HepG2 (cell line): ENCODE measurements around the gene RGS19. TPM values are rescaled to one million over a fixed set of nuclear protein-coding genes. Genes with fewer than 3 reads are reported as not detected.
A peak's percentile ranks its signal among the peaks of the same experiment; 100 is the strongest.

Experiments
- ARNTL ChIP-seq: sonication (generic); formaldehyde crosslinking; IDR thresholded peaks from 2 replicates; pipeline ENCODE4 v1.4.0; 2020; ENCODE audit warnings: mild to moderate bottlenecking, missing genetic modification reagents
- CCDC6 ChIP-seq: sonication (generic); formaldehyde crosslinking; IDR thresholded peaks from 2 replicates; pipeline ENCODE4 v1.8.1; 2022; ENCODE audit warnings: mild to moderate bottlenecking, missing genetic modification reagents, moderate library complexity
- GATAD2A ChIP-seq: IDR thresholded peaks from 2 replicates; pipeline ENCODE4 v1.6.1; 2016
- GTF3A ChIP-seq: sonication (generic); formaldehyde crosslinking; conservative IDR thresholded peaks from 2 replicates; pipeline ENCODE4 v1.4.0; 2020; ENCODE audit warnings: mild to moderate bottlenecking, missing genetic modification reagents
- HCFC1 ChIP-seq: fragments of 150-350 bp; IDR thresholded peaks from 2 replicates; pipeline ENCODE4 v1.6.1; 2014; ENCODE audit warnings: low read depth, low read length
- MTA1 ChIP-seq: sonication (generic); formaldehyde crosslinking; IDR thresholded peaks from 2 replicates; pipeline ENCODE4 v1.4.0; 2020; ENCODE audit warnings: missing genetic modification reagents, mild to moderate bottlenecking, borderline replicate concordance
- RARG ChIP-seq: sonication (generic); formaldehyde crosslinking; IDR thresholded peaks from 2 replicates; pipeline ENCODE4 v1.4.0; 2020; ENCODE audit warnings: low read depth, mild to moderate bottlenecking, missing genetic modification reagents
- RXRB ChIP-seq: IDR thresholded peaks from 2 replicates; pipeline ENCODE4 v1.6.1; 2016; ENCODE audit warnings: borderline replicate concordance, missing genetic modification reagents, missing compliant biosample characterization
- SCMH1 ChIP-seq: sonication (generic); formaldehyde crosslinking; IDR thresholded peaks from 2 replicates; pipeline ENCODE4 v1.9.0; 2021; ENCODE audit warnings: missing genetic modification reagents, mild to moderate bottlenecking, borderline replicate concordance
- SNRNP70 ChIP-seq: fragments of 200-400 bp; formaldehyde crosslinking; IDR thresholded peaks from 2 replicates; pipeline ENCODE4 v1.6.1; 2017; ENCODE audit warnings: mild to moderate bottlenecking, low read depth, low read length, moderate library complexity
- SOX5 ChIP-seq: IDR thresholded peaks from 2 replicates; pipeline ENCODE4 v1.6.1; 2016; ENCODE audit warnings: borderline replicate concordance
- TBP ChIP-seq: sonication (generic); formaldehyde crosslinking; IDR thresholded peaks from 2 replicates; pipeline ENCODE4 v1.5.0; 2020; ENCODE audit warnings: missing genetic modification reagents
- ZNF124 ChIP-seq: sonication (generic); formaldehyde crosslinking; IDR thresholded peaks from 2 replicates; pipeline ENCODE4 v1.4.0; 2020; ENCODE audit warnings: missing genetic modification reagents
- ZNF143 ChIP-seq: sonication (generic); formaldehyde crosslinking; IDR thresholded peaks from 2 replicates; pipeline ENCODE4 v1.4.0; 2020; ENCODE audit warnings: missing genetic modification reagents
- ZNF160 ChIP-seq: sonication (generic); formaldehyde crosslinking; IDR thresholded peaks from 2 replicates; pipeline ENCODE4 v1.8.0; 2022; ENCODE audit warnings: mild to moderate bottlenecking, inconsistent platforms, missing genetic modification reagents
- ZNF567 ChIP-seq: sonication (generic); formaldehyde crosslinking; IDR thresholded peaks from 2 replicates; pipeline ENCODE4 v1.8.1; 2023; ENCODE audit warnings: mild to moderate bottlenecking, missing genetic modification reagents, borderline replicate concordance
- ZNF720 ChIP-seq: sonication (generic); formaldehyde crosslinking; IDR thresholded peaks from 2 replicates; pipeline ENCODE4 v1.4.0; 2020; ENCODE audit warnings: missing genetic modification reagents
- ZNF879 ChIP-seq: sonication (generic); formaldehyde crosslinking; IDR thresholded peaks from 2 replicates; pipeline ENCODE4 v1.8.1; 2023; ENCODE audit warnings: missing genetic modification reagents
- ZSCAN12 ChIP-seq: sonication (generic); formaldehyde crosslinking; IDR thresholded peaks from 2 replicates; pipeline ENCODE4 v1.9.0; 2021; ENCODE audit warnings: mild to moderate bottlenecking, missing genetic modification reagents
- ZSCAN21 ChIP-seq: sonication (generic); formaldehyde crosslinking; IDR thresholded peaks from 2 replicates; pipeline ENCODE4 v1.8.0; 2022; ENCODE audit warnings: mild to moderate bottlenecking, missing genetic modification reagents, moderate library complexity, borderline replicate concordance
- polyA plus RNA-seq, 8 experiments: library from polyadenylated mRNA; depleted of rRNA in 3 of 8; stranded (reverse) in 7 of 8; unstranded in 1 of 8; fragments of >200 nt; fragmentation: Illumina TruSeq in 4 of 8; extraction: Trizol in 4 of 8; gene quantifications; 2 replicates each; pipeline versions ENCODE4 v1.2.1 to v1.2.3, GENCODE V29; 2011 to 2016; ENCODE audit warnings: low read depth in 4 of 8, missing spikeins in 1 of 8, mixed read lengths in 1 of 8; ENCODE audit not compliant: insufficient read depth in 1 of 8
- total RNA-seq, 5 experiments: library from RNA; depleted of rRNA; stranded (reverse); fragments of >200 nt; fragmentation: Illumina TruSeq; extraction: Trizol; gene quantifications; 2 replicates each; pipeline ENCODE4 v1.2.3, GENCODE V29; 2016; ENCODE audit warnings: low read depth in 1 of 5
- TF ChIP-seq, protein P1 (sequence below): sonication (generic); formaldehyde crosslinking; conservative IDR thresholded peaks from 2 replicates; pipeline ENCODE4 v1.8.0; 2022; ENCODE audit warnings: low read depth, missing genetic modification reagents
- TF ChIP-seq, protein P2 (sequence below): sonication (generic); formaldehyde crosslinking; IDR thresholded peaks from 2 replicates; pipeline ENCODE4 v1.8.1; 2023; ENCODE audit warnings: mild to moderate bottlenecking, missing genetic modification reagents
- TF ChIP-seq, protein P3 (sequence below): sonication (generic); formaldehyde crosslinking; IDR thresholded peaks from 2 replicates; pipeline ENCODE4 v1.9.0; 2021; ENCODE audit warnings: missing genetic modification reagents, borderline replicate concordance

The RGS19 gene
- total and polyA plus RNA-seq, 2 of the 13 experiments (the other 11 are each of a cell fraction or from before 2014, with no cell fraction given): 10.7 to 11.9 TPM

DNA sequence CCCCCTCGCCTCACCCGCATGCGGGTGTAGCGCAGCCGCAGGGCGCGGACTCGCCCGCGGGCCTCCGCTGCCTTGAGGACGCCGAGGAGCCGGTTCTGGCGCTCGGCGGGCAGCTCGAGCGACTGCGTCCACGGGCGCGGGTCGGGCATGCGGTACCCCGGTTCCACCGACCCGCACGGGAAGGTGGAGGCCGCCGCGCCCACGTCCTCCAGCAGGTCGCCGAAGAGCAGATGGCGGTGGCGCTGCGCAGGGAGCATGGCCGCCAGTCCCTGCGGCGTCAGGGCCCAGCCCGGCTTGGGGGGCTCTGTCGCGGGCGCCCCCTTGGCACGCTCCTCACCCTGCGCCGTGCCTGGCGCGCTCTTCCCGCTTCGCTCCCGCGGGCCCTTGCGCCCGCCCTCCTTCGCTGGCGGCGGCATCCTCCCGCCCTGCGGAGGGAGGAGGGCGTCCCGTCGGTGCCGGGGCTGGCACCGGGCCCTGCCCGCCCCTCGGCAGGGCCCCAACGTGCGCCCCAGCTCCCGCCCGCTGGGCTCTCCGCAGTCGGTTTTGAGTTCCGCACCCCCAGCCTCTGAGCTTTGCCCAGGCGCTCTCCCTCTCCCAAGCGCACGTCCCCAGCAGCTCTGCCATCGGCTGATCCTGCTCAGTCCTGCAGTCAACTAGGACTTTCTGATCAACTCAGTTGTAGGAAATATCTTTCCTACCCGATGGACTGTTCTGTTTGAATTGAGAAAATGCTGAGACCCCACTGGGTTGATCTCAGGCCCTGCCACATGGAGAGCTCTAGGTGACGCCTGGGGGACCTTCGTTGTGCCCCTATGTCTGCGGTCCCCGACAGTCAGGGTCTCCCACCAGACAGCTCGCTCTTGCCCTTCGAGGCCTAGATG lies 4.7 kb upstream of the RGS19 start, which contains the start of gene LKAAEAR1 (continued):
- TF ChIP-seq RARG (no peak), MTA1 (CRISPR knock-in tag) (peak; percentile 87), ARNTL (CRISPR knock-in tag) (no peak), ZNF124 (CRISPR knock-in tag) (no peak), ZNF567 (CRISPR knock-in tag) (no peak), GTF3A (CRISPR knock-in tag) (0 out of 2 replicates have a peak, but pooled peaks have one; percentile 33), ZNF879 (no peak), ZSCAN21 (no peak; the same call in 1 of the 2 replicates), CCDC6 (CRISPR knock-in tag) (no peak), ZNF143 (no peak; the same call in 1 of the 2 replicates), TBP (CRISPR knock-in tag) (no peak), GATAD2A (no peak), ZSCAN12 (CRISPR knock-in tag) (no peak), RXRB (CRISPR knock-in tag) (no peak), SOX5 (CRISPR knock-in tag) (no peak), SCMH1 (CRISPR knock-in tag) (no peak), HCFC1 (no peak), ZNF160 (CRISPR knock-in tag) (no peak), ZNF720 (CRISPR knock-in tag) (no peak), SNRNP70 (no peak)
- TF ChIP-seq, protein P1, sequence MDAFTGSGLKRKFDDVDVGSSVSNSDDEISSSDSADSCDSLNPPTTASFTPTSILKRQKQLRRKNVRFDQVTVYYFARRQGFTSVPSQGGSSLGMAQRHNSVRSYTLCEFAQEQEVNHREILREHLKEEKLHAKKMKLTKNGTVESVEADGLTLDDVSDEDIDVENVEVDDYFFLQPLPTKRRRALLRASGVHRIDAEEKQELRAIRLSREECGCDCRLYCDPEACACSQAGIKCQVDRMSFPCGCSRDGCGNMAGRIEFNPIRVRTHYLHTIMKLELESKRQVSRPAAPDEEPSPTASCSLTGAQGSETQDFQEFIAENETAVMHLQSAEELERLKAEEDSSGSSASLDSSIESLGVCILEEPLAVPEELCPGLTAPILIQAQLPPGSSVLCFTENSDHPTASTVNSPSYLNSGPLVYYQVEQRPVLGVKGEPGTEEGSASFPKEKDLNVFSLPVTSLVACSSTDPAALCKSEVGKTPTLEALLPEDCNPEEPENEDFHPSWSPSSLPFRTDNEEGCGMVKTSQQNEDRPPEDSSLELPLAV (CRISPR knock-in tag): no peak
- TF ChIP-seq, protein P2, sequence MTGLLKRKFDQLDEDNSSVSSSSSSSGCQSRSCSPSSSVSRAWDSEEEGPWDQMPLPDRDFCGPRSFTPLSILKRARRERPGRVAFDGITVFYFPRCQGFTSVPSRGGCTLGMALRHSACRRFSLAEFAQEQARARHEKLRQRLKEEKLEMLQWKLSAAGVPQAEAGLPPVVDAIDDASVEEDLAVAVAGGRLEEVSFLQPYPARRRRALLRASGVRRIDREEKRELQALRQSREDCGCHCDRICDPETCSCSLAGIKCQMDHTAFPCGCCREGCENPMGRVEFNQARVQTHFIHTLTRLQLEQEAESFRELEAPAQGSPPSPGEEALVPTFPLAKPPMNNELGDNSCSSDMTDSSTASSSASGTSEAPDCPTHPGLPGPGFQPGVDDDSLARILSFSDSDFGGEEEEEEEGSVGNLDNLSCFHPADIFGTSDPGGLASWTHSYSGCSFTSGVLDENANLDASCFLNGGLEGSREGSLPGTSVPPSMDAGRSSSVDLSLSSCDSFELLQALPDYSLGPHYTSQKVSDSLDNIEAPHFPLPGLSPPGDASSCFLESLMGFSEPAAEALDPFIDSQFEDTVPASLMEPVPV: no peak
- TF ChIP-seq, protein P3, sequence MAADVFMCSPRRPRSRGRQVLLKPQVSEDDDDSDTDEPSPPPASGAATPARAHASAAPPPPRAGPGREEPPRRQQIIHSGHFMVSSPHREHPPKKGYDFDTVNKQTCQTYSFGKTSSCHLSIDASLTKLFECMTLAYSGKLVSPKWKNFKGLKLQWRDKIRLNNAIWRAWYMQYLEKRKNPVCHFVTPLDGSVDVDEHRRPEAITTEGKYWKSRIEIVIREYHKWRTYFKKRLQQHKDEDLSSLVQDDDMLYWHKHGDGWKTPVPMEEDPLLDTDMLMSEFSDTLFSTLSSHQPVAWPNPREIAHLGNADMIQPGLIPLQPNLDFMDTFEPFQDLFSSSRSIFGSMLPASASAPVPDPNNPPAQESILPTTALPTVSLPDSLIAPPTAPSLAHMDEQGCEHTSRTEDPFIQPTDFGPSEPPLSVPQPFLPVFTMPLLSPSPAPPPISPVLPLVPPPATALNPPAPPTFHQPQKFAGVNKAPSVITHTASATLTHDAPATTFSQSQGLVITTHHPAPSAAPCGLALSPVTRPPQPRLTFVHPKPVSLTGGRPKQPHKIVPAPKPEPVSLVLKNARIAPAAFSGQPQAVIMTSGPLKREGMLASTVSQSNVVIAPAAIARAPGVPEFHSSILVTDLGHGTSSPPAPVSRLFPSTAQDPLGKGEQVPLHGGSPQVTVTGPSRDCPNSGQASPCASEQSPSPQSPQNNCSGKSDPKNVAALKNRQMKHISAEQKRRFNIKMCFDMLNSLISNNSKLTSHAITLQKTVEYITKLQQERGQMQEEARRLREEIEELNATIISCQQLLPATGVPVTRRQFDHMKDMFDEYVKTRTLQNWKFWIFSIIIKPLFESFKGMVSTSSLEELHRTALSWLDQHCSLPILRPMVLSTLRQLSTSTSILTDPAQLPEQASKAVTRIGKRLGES: no peak
